KOPT-K1 (cell line): ENCODE results near the gene FOXK2.
"Not testable (repeated sequence)": the region's sequence is repeated elsewhere in the genome, so short reads cannot be mapped to it uniquely, and the experiment has no call there.

ENCODE experiments used
- H3K27ac ChIP-seq: fragments of 200-600 bp; sonication (generic); 2 replicates; pipeline ENCODE4 v1.5.1; 2016; ENCODE audit warnings: antibody characterized with exemption, mild to moderate bottlenecking, low read depth, low read length; ENCODE audit not compliant: poor library complexity, severe bottlenecking
- H3K36me3 ChIP-seq: fragments of 200-600 bp; sonication (generic); 2 replicates; pipeline ENCODE4 v1.5.1; 2017; ENCODE audit warnings: antibody characterized with exemption, mild to moderate bottlenecking, low read length, moderate library complexity; ENCODE audit not compliant: insufficient read depth
- H3K9me3 ChIP-seq: fragments of 200-600 bp; sonication (generic); 2 replicates; pipeline ENCODE4 v1.5.1; 2017; ENCODE audit warnings: antibody characterized with exemption, low read length, mild to moderate bottlenecking; ENCODE audit not compliant: insufficient read depth, poor library complexity, severe bottlenecking

The FOXK2 gene

DNA sequence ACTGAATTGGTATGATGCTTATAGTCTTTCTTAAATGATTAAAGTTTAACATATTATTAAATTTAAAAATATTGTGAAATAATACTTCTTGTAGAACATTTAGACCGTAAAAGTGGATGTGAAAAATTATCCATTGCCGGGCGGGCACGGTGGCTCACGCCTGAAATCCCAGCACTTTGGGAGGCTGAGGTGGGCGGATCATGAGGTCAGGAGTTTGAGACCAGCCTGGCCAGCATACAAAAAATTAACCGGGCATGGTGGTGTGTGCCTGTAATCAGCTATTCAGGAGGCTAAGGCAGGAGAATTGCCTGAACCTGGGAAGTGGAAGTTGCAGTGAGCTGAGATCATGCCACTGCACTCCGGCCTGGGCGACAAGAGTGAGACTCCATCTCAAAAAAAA is 17.7 kb downstream of the FOXK2 start:
- H3K9me3 ChIP-seq, H3K27ac ChIP-seq: not testable (repeated sequence)
- peaks cover 16% of the 10 kb centered on the region; the same call in 1 of the 2 replicates for H3K36me3 ChIP-seq

DNA sequence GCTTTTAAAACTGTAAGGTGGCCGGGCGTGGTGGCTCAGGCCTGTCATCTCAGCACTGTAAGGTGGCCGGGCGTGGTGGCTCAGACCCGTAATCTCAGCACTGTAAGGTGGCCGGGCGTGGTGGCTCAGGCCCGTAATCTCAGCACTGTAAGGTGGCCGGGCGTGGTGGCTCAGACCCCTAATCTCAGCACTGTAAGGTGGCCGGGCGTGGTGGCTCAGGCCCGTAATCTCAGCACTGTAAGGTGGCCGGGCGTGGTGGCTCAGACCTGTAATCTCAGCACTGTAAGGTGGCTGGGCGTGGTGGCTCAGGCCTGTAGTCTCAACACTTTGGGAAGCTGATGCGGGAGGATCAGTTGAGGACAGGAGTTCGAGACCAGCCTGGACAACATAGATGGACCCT is 19.5 kb downstream of the FOXK2 start:
- H3K27ac ChIP-seq, H3K9me3 ChIP-seq: not testable (repeated sequence)
- H3K36me3 ChIP-seq, result peaks cover 16% of the 10 kb centered on the region; the same call in 1 of the 2 replicates

DNA sequence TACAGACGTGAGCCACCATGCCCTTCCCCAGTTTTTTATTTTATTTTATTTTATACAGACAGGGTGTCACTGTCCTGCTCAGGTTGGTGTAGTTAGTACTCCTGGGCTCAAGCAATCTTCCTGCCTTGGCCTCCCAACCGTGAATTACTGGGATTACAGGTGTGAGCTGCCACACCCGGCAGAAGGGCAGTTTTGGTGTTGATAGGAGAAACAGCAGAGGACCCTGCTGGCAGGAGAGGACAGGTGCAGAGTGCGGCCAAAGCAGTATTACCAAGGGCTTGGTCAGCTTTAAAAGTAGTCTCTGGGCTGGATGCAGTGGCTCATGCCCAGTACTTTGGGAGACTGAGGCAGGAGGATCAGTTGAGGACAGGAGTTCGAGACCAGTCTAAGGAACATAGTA is 22.9 kb downstream of the FOXK2 start:
- Histone ChIP-seq H3K27ac (no peak overlapping the region), H3K36me3 (peaks cover 20% of the 10 kb centered on the region; the same call in 1 of the 2 replicates), H3K9me3 (no peaks in the 10 kb centered on the region)

DNA sequence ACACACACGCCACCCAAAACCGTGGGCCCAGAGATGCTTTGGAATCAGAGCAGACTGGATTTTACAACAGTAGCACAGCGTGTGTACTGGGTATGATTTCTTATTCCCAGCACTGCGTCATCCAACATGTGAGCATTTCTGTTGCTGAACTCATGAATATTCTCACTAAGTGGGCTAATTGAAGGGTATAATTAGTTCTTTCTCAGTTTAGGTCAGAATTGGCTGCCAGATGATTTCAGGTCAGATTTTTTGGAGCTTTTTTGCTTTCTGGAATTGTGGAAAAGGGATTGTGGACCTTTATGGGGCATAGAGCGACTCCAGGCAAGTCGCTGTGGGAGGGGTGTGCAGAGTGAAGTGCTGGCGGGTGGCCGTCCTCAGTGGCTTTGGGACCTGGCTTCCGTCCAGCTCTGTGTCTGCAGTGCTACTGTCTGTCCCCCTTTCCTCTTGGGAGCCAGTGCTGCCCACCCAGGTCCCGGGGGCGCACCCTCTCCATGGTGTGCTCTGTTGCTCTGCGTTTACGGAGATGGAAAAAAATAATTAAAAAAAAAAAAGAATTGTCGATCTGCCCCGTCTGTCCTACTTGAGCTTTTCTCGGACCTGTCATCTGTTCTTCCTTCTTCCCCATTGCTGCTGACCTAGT is 25.0 kb downstream of the FOXK2 start:
- Histone ChIP-seq H3K36me3 (peaks cover 32% of the 10 kb centered on the region), H3K9me3 (no peaks in the 10 kb centered on the region), H3K27ac (no peak overlapping the region)

DNA sequence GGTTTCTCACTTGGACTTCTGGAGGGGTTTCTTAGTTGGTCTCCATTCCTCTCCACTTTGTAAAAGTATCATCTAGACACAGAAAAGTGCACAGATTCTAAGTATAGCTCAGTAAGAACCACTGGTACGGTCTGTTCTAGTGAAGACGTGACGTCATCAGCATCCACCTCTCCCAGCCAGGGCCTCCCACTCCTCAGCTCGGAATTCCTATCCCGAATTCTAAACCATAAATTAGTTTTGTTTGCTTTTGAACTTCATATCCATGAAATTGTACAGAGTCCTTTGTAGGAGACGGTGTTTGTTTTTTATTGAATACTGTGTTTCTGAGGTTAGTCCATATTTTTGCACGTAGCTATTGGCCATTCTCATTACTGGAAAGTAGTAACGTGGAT is 25.5 kb downstream of the FOXK2 start:
- no peaks in the 10 kb centered on the region for H3K9me3 ChIP-seq
- no peak overlapping the region for H3K27ac ChIP-seq
- peaks cover 35% of the 10 kb centered on the region for H3K36me3 ChIP-seq

DNA sequence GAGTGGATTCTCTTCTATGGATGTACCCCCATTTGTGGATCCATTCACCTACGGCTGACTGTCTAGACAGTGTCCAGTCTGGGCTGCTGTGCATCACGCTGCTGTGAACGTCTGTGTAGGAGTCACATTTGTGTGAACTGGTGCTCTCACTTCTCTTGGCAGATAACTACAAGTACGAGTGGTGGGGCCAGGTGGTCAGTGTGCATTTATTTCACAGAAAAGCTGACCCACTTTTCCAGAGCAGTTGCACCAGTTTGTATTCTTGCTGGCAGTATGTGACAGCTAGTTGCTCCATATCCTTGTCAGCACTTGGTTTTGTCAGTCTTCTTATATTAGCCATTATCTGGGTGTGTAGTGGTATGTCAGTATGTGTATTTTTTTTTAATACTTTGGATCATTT is 28.4 kb downstream of the FOXK2 start:
- Histone ChIP-seq H3K36me3 (peaks cover 28% of the 10 kb centered on the region), H3K9me3 (no peaks in the 10 kb centered on the region), H3K27ac (no peak overlapping the region)

DNA sequence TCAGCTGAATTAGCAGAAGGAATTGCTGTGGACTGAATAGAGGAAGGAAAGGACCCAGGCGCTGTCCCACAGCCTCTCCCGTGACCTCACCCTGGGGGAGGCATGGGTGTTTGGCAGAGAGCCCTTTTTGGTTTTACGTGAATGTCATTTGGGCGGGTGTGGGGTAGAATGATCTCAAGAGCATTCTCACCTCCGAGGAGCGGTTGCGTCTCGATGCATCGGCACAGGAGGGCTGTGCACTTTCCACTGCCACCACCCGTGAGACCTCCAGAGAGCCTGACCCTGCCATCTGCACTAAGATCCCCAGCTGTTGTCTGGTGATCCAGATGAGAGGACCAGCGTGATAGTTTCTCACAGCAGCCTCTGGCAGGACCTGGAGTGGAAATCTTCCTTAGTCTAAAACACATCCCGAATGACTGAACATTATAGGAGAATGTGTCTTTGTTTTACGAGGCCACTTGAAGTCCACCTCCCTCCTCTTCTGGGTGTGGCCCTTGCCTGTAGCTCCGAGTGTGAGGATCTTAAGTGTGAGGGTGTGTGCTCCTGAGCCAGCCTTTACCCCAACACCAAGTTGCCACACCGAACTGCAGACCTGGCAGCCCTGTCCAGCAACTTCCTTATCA is 29.3 kb downstream of the FOXK2 start:
- Histone ChIP-seq H3K36me3 (peaks cover 32% of the 10 kb centered on the region), H3K27ac (no peak overlapping the region), H3K9me3 (no peaks in the 10 kb centered on the region)

DNA sequence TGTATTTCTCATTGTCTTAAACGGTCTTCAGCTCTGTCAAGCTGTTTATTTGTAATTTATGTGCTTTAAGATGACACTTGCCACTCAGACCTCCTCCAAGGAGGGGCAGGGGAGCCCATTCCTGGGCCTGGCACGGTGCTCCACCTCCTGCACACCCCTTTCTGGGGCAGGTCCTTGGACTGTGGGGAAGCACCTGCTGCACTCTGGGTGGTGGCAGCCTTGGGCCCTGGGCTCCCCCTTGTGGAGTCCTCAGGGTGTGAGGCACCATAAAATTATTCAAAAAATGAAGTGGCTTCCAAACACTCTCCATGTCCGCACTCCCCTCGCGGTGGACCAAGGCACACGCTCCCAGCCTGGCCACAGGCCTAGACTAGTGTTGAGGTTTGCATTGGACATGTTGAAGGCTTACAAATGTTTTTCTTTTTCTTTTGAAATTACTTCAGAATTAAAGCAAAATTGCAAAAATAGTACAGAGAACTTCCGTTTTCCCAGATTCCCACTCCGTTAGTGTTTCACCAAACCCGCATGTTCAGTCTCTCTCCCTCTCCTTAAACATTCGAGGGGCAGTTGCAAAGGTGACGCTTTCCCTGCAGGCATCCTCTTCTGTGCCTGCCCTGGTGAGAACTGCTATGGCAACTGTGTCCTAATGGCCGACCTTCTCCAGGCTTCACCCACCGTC is 32.4 kb downstream of the FOXK2 start:
- Histone ChIP-seq H3K36me3 (peaks cover 28% of the 10 kb centered on the region), H3K27ac (no peak overlapping the region), H3K9me3 (no peaks in the 10 kb centered on the region)

DNA sequence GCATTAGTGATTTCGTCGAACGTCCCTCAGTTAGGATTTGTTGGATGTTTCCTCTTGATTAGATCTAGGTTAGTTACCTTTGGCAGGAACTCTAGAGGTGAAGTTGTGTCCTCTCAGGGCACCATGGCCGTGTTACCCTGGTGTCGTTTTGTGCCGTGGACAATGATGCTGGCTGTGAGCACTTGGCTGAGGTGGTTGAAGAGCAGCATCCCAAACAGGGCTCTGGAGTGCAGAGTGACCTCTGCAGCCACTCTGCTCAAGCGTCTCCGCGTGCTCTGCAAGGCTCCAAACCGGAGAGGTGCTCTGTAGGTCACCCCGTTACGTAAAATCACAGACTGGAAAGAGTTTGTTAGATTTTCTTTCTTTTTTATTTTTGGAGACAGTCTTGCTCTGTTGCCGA is 33.0 kb downstream of the FOXK2 start:
- no peaks in the 10 kb centered on the region for H3K9me3 ChIP-seq
- no peak overlapping the region for H3K27ac ChIP-seq
- peaks cover 30% of the 10 kb centered on the region for H3K36me3 ChIP-seq

DNA sequence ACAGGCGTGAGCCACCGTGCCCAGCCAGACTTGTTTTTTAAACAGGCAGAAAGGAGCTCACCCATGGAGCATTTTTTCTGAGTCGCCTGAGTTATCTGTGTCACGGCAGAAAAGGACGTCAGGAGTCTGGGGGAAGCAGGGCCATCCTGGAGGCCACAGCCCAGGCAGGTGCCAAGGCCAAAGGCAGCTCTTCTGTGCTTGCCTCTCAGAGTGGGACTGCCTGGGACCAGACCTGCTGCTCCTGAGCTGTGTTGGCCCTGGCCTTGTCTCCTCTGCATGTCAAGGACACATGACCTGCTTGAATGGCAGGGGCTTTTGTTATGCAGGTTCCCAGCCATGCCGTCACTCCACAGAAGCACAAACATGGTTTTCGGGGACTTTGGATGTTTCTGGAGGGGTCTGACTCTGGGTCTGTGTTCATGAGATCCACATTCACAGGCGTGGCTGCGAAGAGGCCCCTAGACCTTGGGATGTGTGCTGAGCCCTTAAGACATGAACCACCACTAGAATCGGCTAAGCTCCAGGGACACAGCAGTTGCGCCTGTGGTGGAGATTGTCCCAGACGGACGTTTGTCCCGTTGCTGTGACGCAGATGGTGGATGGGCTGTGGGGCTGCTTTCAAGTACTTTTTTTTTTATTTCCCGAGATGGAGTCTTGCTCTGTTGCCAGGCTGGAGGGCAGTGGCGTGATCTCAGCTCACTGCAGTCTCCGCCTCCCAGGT is 33.8 kb downstream of the FOXK2 start:
- peaks cover 30% of the 10 kb centered on the region for H3K36me3 ChIP-seq
- H3K9me3 ChIP-seq, result no peaks in the 10 kb centered on the region
- H3K27ac ChIP-seq, result no peak overlapping the region

DNA sequence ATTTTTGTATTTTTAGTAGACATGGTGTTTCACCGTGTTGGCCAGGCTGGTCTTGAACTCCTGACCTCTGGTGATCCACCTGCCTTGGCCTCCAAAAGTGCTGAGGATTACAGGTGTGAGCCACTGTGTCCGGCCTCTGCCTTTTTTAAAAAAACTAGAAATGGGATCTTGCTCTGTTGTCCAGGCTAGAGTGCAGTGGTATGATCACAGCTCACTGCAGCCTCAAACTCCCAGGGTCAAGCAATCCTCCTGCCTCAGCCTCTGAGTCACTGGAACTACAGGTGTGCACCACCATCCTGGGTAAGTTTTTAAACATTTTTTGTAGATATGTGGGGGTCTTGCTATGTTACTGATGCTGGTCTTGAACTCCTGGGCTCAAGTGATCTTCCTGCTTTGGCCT is 38.0 kb downstream of the FOXK2 start:
- not testable (repeated sequence) for H3K27ac ChIP-seq, H3K9me3 ChIP-seq
- peaks cover 17% of the 10 kb centered on the region for H3K36me3 ChIP-seq

DNA sequence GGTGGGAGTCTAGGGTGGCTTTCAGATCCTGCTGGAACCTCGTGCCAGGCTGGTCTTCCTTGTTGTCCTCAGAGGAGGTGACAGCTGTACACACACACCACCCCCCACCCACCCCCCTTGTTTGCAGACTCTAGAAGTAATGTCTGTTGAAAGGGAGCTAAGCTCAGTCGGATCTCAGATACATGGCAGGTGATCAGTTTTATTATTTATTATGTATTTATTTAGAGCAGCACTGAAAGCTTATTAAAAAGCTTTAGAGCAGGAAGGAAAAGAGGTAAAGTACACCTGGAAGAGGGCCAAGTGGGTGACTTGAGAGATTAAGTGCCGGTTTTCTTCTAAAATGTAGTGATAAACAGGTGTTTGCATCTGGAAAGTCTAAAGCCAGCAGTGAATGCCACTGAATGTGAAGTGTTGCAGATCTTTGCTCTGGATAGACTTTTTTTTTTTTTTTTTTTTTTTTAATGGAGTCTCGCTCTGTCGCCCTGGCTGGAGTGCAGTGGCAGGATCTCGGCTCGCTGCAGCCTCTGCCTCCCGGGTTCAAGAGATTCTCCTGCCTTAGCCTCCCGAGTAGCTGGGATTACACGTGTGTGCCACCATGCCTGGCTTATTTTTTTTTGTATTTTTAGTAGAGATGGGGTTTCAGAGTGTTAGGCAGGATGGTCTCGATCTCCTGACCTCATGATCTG is 40.2 kb downstream of the FOXK2 start:
- H3K36me3 ChIP-seq, result peaks cover 34% of the 10 kb centered on the region
- no peak overlapping the region for H3K27ac ChIP-seq
- H3K9me3 ChIP-seq, result no peaks in the 10 kb centered on the region

DNA sequence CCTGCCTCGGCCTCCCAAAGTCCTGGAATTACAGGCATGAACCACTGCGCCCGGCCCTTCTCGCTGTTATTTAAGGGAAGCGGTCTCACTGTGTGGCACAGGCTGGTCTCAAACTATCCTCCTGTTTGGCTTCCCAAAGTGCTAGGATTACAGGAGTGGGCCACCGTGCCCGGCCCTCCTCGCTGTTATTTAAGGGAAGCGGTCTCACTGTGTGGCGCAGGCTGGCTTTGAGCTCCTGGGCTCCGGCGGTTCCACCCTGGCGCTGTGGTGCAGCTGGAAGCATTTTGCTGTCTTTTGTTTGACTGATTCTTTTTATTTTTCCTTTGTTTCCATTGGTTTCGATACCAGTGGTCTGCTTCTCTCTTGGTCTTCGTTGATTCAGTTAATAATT is 40.7 kb downstream of the FOXK2 start:
- Histone ChIP-seq H3K9me3 (no peaks in the 10 kb centered on the region), H3K27ac (no peak overlapping the region), H3K36me3 (peaks cover 39% of the 10 kb centered on the region)

DNA sequence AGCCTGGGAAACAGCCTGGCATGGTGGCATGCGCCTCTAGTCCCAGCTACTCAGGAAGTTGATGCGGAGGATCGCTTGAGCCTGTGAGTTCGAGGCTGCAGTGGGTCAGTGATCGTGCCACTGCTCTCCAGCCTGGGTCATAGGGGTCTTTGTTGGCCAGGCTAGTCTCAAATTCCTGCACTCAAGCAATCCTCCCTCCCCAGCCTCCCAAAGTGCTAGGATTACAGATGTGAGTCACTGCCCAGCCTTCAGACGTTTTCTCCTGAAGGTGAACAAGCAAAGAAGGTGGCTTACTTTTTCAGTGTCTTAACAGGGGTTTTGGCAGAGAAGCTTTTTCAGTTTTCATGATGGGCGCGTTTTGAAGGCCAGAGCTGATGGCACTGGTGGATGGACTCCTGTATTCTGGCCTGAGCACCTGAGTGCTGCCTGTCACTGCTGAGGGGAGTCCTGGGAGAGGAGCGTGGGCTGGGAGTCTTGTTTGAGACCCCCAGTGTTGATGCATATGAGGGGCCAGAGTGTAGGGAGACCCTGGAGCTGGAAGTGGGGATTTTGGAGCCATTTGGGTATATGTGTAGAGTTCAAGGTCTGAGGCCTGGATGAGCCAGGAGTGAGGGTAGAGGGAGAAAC is 41.4 kb downstream of the FOXK2 start:
- peaks cover 46% of the 10 kb centered on the region for H3K36me3 ChIP-seq
- no peaks in the 10 kb centered on the region for H3K9me3 ChIP-seq
- H3K27ac ChIP-seq, result no peak overlapping the region
